Amygdala (tissue), 56 donors: Measurements from ENCODE around the gene SLC35B1.
A peak's percentile ranks its signal among the peaks of the same experiment; 100 is the strongest.

ENCODE experiments used
- DNase-seq, 56 donors: peaks; one replicate each; lab custom pipeline; 2025; lab: John Stamatoyannopoulos, UW

The SLC35B1 gene

GRCh38 chr17:49703557-49704277 is 4.0 kb downstream of the SLC35B1 start:
- peak in 23 of 56 donors; percentile 6 to 67 (median 28) for DNase-seq

- DNase-seq = no peak
Measured at GRCh38 chr17:49700960-49701359, 6.8 kb downstream of the SLC35B1 start.

- DNase-seq = peak in 3 of 56 donors; percentile 14 to 28 (median 26)
Measured at GRCh38 chr17:49699966-49700575, 7.7 kb downstream of the SLC35B1 start.

- DNase-seq = no peak
Measured at GRCh38 chr17:49698005-49698404, 9.8 kb downstream of the SLC35B1 start.

GRCh38 chr17:49696233-49696761 is 11.5 kb downstream of the SLC35B1 start:
- DNase-seq = peak in 2 of 56 donors; percentile 13 to 23

- no peak for DNase-seq
Measured at GRCh38 chr17:49695698-49696232, 12.0 kb downstream of the SLC35B1 start.

GRCh38 chr17:49694847-49695697 is 12.7 kb downstream of the SLC35B1 start:
- peak in 30 of 56 donors; percentile 8 to 70 (median 24) for DNase-seq

GRCh38 chr17:49692751-49693150 is 15.0 kb downstream of the SLC35B1 start:
- DNase-seq = no peak

- DNase-seq = no peak
Measured at GRCh38 chr17:49691677-49692191, 16.0 kb downstream of the SLC35B1 start.

- DNase-seq = no peak
Measured at GRCh38 chr17:49691086-49691676, 16.6 kb downstream of the SLC35B1 start.

- no peak for DNase-seq
Measured at GRCh38 chr17:49690256-49690655, 17.5 kb downstream of the SLC35B1 start.

GRCh38 chr17:49688848-49689247 is 18.9 kb downstream of the SLC35B1 start:
- DNase-seq = no peak

GRCh38 chr17:49687878-49688491 is 19.8 kb downstream of the SLC35B1 start:
- no peak for DNase-seq

GRCh38 chr17:49681106-49681979 is 26.4 kb downstream of the SLC35B1 start:
- DNase-seq = no peak

- DNase-seq = peak in 4 of 56 donors; percentile 7 to 24 (median 16)
Measured at GRCh38 chr17:49680314-49680713, 27.4 kb downstream of the SLC35B1 start.

GRCh38 chr17:49677933-49678847 is 29.6 kb downstream of the SLC35B1 start, which contains the start of gene SPOP:
TSS of gene SPOP (minus strand) at chr17:49678097. CDS start at chr17:49622810, 55,287 bp downstream.
- DNase-seq = peak; percentile 82 to 99 (median 98)
